NCI-H2196 treated with DMSO at 0.1 percent for 48 hours (cell line): ENCODE measurements around the gene NPAS1.

ENCODE experiments used
- DNase-seq: peaks from one replicate; lab custom pipeline; 2025; ENCODE audit not compliant: unreplicated experiment; lab: John Stamatoyannopoulos, UW

NPAS1 gene

GRCh38 chr19:47013041-47013517 is 6.6 kb upstream of the NPAS1 start:
- peak; percentile 73 for DNase-seq

GRCh38 chr19:47018923-47019322 is 714 bp upstream of the NPAS1 start:
- DNase-seq, result no peak

GRCh38 chr19:47020132-47020805 is 632 bp downstream of the NPAS1 start:
- DNase-seq, result no peak

GRCh38 chr19:47020992-47021496 is 1.4 kb downstream of the NPAS1 start:
- DNase-seq, result no peak

- DNase-seq, result no peak
Observed at GRCh38 chr19:47021536-47022139, 2.0 kb downstream of the NPAS1 start.

GRCh38 chr19:47022140-47022536 is 2.5 kb downstream of the NPAS1 start:
- DNase-seq, result no peak

GRCh38 chr19:47022541-47023447 is 3.2 kb downstream of the NPAS1 start:
- DNase-seq, result no peak

- no peak for DNase-seq
Observed at GRCh38 chr19:47023448-47023794, 3.8 kb downstream of the NPAS1 start.

- no peak for DNase-seq
Observed at GRCh38 chr19:47024502-47024901, 4.9 kb downstream of the NPAS1 start.

- no peak for DNase-seq
Observed at GRCh38 chr19:47026156-47026555, 6.5 kb downstream of the NPAS1 start.

GRCh38 chr19:47026889-47027288 is 7.3 kb downstream of the NPAS1 start:
- DNase-seq, result no peak

- no peak for DNase-seq
Observed at GRCh38 chr19:47027586-47028088, 8.0 kb downstream of the NPAS1 start.

- DNase-seq, result no peak
Observed at GRCh38 chr19:47028195-47028601, 8.6 kb downstream of the NPAS1 start.

- DNase-seq, result peak; percentile 40
Observed at GRCh38 chr19:47032171-47032811, 12.7 kb downstream of the NPAS1 start.

- peak; percentile 69 for DNase-seq
Observed at GRCh38 chr19:47035127-47036096, 15.8 kb downstream of the NPAS1 start.

- DNase-seq, result no peak
Observed at GRCh38 chr19:47036097-47036651, 16.5 kb downstream of the NPAS1 start.

- DNase-seq, result no peak
Observed at GRCh38 chr19:47037766-47038165, 18.1 kb downstream of the NPAS1 start.

- DNase-seq, result no peak
Observed at GRCh38 chr19:47039239-47039874, 19.7 kb downstream of the NPAS1 start.

- no peak for DNase-seq
Observed at GRCh38 chr19:47040869-47041268, 21.2 kb downstream of the NPAS1 start.
